SKM-1 treated with dmso at 0.1 percent for 144 hours (cell line): ENCODE measurements around the gene PSPC1.

Experiments used
- DNase-seq: peaks from one replicate; lab custom pipeline; 2025; ENCODE audit not compliant: unreplicated experiment; lab: John Stamatoyannopoulos, UW

PSPC1 gene

DNA sequence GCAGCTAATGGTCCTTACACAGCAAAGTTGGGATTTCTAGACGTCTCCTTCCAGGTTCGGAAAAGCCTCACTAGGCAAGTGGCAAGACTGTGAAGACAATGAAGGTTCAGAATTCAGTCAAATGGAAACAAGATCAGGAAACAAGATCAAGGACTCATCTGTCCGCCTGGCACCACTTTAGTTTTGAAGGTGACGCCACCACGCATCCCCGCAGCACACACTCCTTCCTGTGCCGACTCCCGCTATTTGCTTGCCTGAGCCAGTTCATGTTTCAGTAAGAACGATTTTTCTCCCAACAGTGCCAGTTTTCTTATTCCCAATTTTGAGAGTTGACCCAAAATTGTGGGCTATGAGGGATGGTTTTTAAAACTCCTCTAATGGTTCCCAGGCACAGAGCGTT, 107.8 kb downstream of the PSPC1 start:
- no peak for DNase-seq

- DNase-seq, result no peak
Observed at GRCh38 chr13:19673473-19674430, 109.0 kb downstream of the PSPC1 start.

- DNase-seq, result no peak
Observed at GRCh38 chr13:19672990-19673389, 109.8 kb downstream of the PSPC1 start.

- DNase-seq, result no peak
Observed at GRCh38 chr13:19670147-19670546, 112.6 kb downstream of the PSPC1 start.

DNA sequence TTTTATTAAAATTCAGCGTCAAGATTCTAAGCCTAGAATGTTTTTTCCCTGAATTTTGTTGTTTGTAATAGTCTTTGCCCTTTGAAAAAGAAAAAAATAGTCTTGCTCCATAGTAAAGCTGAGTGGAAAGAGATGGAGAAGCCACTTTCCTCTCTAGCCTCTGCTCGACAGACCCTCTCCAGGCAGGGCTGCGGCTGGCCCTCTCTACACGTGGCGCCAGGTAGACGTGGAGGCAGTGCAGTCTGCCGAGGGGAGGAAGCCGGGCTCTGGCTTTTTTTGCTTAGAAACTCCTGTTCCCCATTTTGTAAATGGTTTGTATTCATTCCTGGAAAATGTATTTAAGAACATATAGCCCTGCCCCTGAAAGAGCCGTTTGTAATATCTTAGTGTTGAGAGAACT, 114.0 kb downstream of the PSPC1 start:
- DNase-seq, result no peak

GRCh38 chr13:19665427-19665859, 117.3 kb downstream of the PSPC1 start:
- no peak for DNase-seq

DNA sequence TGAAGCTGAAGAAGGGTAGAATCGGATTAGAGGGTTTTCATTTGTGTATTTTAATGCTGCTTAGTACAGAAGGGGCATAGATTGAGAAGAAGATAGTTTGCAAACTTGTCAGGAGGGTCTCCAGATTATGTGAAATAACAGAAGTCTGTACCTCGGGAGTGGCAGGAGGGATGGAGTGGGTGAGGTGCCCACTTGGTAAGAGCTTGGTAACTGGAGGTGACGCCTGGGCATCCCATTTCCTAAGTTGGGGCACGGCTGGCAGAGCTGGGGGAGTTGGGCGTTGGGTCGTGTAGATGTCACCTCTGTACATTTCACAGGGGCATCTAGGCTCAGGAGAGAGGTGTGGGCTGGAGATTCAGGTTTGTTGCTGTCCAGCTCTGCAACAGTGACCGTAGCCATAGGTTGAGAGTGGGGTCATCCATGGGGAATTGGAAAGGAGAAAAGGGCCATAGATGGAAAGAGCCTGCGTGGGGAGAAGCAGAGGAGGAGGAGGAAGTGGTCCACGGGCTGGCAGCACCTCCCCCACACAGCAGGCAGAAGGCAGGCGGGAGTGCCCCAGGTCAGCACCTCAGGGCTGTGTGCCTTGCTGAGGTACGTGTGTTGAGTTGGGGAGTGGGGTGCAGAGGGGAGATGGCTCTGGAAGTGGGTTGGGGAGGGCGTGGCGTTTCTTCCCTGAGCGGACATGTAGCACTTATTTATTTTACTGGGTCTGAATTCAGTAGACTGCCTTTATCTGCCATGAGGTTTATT, 118.1 kb downstream of the PSPC1 start:
- no peak for DNase-seq

DNA sequence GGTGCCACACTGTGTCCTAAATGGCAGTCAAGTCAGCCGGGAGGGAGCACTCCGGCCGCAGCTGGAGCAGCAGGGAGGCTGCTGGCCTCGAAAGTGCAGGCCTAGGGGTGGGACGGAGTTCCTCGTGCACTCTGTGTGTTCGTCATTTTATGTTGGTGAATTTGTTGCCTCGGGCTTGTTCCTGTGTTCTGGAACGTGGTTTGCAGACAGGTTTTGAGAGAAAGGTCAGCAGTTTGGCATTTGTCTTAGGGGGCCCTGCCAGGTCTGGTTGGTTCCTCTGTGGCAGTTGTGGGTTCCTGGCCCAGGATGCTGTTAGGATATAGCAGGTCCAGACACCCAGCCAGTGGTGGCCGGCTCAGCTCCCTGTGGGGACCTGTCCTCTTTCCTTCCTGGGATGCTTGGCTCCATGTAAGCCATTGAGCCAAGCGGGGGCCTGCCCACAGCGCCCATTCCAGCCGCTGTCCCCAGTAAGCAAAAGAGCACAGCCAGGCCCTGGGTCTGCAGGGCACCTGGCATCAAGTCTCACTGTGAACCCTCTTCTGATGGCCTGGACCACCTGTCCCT, 119.2 kb downstream of the PSPC1 start:
- no peak for DNase-seq

DNA sequence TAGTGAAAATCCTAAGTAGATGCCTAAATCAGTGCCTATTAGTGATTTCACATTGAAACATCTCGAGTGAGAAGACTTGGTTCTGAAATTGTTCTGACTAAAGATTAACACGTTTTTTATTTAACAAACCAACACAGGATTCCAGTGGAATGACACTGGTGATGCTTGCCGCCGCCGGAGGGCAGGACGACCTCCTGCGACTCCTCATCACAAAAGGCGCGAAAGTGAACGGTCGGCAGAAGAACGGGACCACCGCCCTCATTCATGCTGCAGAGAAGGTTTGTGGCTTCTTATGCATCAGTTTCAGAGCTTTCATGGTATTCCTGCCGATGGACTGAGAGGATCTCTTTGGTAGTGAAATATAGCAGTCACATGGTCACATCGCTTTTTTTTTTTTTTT, 121.2 kb downstream of the PSPC1 start:
- DNase-seq, result no peak

DNA sequence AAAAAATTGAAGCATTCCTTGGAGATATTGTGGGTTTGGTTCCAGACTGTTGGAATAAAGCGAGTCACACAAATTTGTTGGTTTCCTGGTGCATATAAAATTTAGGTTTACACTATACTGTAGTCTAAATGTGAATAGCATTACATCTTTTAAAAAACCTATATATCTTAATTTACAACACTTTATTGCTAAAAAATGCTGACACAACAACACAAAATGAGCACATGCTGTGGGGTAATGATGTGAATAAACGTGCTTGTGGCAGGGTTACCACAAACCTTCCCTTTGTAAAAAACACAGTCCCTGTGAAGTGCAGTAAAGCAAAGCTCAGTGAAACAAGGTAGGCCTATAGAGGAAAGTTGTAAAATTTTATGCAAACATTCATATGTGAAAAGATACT, 121.6 kb downstream of the PSPC1 start:
- no peak for DNase-seq

- DNase-seq, result no peak
Observed at GRCh38 chr13:19658831-19659230, 123.9 kb downstream of the PSPC1 start.

- DNase-seq, result no peak
Observed at GRCh38 chr13:19657872-19658591, 124.7 kb downstream of the PSPC1 start.
